GM18520 (cell line): ENCODE data around the gene PRR16.

ENCODE experiments used
- ATAC-seq: cut with Tn5 transposase; IDR thresholded peaks from one replicate; pipeline ENCODE4 v1.9.1; 2021; ENCODE audit not compliant: unreplicated experiment

Gene PRR16

DNA sequence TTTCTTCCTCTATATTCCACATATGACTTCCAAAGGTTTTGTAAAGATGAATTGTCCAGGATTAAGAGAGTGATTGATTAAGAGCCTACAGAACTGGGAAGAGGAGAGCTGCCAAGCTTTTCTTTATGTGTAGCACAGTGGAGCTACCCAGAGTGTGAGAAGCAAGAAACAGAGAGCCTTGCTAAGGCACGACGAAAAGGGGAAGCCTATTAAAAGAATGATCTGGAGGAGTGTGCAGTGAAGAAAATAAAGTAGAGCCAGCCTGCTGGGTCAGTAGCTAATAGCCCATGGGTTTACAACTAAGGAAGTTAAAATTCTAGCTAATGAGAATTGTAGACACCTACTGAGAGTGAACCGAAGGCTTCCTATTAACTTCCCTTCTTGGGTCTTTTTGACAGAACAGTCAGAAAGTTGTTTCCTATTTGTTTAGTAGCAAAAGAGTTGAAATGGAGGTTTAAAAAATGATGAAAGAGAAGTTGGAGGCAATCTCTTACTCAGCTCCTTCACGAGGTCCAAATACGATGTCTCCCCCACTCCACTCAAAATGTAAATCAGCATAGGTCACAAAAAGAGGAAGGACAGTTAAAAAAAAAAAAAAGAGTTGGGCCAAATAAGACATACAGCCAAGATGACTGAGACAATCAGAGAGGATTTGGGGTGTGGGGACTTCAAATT, 957 bp upstream of the PRR16 start:
- no peak for ATAC-seq

DNA sequence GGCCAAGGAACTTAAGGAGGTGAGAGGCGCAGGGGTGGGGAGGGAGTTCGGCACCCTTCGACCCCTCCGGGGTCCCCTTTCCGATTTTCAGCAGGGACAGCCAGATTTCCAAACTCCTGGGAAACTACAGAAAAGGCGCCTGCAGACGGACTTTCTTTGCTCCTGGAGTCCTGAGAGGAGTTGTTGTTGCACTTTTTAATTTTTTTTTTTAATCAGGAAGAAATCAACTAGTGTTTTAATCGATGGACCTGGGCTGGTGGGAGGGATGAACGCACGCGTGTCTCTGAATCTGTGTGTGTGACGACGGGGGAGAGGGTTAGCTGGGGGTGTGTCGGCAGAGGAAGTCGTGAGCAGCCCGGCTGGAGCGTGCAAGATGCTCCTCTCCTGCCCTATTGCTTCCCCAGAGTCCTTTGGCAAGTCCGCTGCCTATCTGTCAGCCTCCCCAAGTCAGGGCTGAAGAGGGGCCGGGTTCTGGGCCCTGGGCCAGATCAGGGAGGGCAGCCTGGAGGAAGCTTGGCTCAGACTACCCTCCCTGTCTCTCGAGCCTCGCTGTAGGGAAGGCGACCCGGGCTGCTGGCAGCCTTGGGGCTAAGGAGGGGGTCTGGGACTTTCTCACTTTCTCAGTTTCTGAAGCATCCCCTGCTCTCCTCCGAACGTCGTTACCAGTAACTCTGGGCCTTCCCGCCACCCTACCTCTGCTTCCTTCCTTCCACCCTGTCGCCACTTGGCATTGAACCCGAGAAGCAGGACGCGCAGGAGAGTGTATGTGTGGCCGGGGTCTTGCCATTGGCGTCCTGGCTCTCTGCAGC, 731 bp downstream of the PRR16 start:
- ATAC-seq, result no peak

DNA sequence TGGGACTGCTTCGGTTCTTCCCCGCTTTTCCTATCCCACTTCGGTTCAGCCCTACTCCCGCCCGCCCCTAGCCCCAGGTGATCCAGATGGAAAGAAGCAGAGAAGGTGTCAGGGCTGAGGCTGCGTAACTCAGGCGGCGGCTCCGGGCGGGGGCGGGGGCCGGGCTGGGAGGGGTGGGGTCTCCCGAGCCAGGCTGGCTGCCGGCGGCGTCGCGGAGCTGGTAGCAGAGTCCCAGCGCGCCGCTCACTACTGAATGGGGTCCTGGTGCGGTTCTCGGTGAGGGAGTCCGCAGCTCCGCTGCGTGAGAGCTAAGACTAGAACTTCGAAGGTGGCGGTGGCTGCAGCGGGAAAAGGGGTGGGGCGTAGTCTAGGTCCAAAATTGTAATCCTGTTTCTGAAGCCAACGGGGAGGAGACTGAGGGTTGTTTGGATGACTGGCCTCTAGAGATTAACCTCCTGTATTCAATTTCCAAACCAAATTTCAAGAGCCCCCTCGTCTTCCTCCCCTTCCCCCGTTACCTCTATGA, 1.4 kb downstream of the PRR16 start:
- no peak for ATAC-seq

DNA sequence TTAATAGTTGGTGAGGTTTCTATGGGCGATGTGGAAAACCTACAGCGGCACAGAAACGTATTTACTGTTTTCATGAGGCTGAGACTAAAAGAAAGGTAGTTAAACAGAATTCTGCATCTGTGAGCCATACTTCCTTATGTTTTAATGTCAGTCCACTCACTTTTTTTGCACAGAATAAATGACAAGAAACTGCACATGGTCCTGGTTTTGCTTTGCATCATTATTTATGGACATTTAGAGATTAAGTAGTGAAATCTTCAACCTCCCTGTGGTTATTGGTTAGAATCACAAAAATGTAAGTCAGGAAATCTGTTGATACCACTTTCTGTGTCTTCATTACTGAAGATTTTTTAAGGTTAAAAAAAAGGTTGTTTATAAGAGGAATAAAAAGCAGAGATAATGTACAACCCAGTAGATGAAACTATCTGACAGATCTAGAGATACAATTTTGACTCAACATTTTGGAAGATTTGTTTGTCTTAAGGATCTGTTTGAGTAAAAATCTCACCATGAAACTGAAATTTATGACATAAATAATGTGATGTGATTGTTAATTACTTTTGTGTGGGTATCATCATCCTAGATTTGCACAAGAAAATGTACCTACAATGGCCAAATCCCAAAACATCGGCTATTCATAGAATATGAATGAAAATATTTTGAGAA, 2.4 kb downstream of the PRR16 start:
- ATAC-seq, result no peak

DNA sequence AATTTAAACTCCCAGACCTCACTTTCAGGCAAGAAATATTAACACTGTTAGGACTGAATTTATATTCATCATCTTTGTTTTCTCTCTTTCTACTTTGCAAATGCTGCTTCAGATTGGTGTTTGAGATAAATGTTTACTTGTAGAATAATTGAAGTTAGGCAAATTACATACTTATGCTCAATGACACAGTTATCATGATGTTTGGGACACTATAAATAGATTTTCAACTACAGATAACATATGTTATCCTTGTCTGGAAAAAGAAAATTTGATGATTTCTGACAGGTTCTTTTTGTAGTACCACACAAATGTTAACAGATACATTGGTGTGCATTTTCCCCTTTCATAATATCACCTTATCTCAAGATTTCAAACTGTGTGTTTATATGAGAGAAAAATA, 7.9 kb downstream of the PRR16 start:
- ATAC-seq, result no peak

DNA sequence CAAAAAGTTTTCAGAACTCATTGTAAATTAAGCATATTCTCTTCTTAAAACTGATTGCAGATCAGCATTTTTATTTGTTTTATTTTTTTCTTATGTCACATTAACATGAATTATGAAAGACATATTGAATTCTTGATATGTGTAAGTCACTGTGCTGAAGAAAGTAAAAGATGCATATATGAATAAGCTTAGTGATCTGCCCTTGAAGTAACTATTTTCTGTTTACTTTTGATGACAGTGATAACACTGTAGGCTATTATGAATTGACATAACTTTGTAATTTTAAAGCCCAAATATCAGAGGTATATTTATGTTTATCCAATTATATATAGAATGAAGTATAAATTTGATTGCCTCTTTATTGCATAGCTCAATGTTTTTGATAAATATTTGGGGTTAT, 8.8 kb downstream of the PRR16 start:
- ATAC-seq, result no peak

DNA sequence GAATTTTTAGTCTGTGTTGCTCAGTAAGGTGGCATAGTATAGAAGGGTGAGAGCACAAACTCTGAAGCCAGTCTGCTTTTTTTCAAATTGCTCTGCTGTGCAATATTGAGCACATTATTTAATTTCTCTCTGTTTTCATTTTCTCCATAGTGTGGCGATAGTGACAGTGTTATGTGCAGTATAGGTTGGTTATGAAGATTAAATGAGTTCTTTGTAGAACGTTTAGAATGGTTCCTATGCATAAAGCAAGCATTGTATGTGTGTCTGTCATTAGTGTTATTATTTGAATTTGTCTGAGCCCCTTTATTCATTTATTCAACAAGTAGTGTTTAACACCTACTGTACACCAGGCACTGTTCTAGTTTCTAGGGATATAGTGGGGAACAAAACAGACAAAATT, 9.2 kb downstream of the PRR16 start:
- no peak for ATAC-seq

DNA sequence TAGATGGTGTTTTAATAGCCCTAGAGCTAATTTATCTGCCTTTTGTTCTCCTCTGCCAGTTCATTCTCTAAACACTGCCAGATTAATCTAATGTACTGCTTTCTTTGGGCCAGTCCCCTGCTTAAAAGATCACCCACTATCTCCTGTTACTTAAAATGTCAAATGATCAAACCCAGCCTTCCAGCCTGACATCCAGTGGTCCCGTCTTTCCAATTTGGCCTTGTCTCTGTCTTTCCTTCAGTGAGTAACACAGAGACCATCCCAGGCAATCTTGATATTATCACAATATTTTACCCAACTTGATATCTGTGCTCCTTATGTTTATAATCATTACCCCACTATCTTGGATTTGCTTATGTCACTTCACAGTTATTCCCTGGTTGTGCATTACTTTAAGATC, 12.0 kb downstream of the PRR16 start:
- no peak for ATAC-seq

DNA sequence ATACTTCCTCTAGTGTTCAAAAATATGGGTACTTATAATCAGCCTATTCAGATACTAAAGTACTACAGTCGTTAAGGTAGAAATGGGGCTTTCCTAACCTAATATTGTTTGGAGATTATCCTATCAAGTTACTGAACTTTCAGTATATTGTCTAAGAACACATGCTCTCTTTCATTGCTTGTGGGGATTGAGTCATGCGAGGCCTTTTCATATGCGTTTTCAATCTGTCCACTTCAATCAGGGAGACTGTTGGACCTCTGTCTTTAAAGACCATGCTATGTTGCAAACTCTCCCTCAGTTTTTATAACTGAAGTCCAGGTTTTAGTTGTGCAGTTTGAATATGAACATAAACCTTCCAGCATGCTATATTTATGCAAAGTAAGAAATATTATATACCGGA, 15.0 kb downstream of the PRR16 start:
- no peak for ATAC-seq

DNA sequence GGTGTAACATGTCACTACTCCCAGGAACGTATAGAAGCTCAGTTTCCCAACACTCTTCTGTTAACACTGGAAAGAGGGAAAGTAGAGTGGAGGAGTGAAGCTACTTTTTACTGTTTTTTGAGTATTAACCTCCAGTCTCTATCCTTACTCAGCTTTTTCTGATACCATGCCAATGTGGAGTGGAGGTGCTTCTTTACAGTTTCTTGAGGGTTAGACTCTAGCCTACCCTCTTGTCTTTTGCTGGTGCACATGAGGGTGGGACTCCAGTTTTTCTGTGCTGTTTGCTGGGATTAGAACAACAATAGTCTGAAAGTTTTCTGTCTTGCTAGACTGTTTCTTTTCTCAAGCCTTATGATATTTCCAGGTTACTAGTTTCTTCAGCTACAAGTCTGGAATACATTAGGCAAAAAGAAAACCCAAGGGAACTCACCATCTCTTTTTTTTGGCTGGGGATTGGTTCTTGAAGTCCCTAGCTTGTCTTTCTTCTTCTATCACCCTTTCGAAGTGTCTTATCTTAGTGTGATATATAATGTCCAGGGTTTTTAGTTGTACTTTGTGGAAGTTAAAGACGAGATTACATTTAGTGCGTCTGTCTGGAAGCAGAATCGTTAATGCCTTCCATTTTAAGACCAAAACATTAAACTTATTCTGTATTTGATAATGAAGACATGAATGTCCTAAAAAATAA, 35.9 kb downstream of the PRR16 start:
- no peak for ATAC-seq

DNA sequence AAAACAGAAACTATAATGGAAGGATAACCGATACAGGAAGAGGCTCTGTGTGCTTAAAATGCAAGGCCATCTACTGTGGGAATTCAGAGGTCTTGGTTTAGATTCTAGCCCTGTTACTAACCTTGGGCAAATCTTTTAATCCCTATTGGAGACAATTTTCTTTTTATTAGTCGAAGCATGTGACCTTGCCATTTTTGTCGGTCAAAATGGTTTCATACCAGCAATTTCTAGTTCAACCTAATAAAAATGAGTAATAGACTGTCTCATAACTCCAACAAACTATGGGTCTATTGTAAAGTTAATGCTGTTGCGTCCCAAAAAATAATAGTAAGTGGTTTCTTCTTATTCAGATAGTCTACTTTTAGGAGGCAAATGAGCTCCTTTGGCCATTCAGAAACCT, 38.4 kb downstream of the PRR16 start:
- ATAC-seq, result no peak

DNA sequence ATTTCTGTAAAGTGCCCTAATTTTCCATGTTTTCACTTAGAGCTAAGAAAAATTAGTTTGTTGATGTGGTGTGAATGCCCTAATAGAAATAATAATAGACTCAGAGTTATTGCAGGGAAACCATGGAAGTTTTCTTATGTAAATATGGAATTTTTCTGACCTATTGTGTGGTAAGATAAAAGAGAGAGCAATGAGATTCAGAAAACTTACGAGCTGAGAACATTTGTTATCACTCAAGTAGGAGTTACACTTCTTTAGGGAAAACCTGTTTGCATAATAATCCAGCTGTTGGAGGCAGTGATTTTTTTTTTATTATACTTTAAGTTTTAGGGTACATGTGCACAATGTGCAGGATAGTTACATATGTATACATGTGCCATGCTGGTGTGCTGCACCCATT, 39.2 kb downstream of the PRR16 start:
- ATAC-seq, result no peak

DNA sequence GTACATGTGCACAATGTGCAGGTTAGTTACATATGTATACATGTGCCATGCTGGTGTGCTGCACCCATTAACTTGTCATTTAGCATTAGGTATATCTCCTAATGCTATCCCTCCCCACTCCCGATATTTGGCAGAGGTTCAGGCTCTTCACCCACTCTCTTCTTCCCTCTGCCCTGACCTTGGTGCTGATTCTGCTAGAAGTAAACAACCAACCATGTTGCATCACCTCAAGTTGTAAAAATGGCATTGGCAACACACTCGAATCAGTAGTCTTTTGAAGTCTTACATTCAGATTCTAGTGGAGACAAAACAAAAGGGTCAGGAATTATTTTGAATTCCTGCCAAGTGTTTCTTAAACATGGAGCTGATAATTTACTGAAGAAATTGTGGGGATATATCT, 40.0 kb downstream of the PRR16 start:
- ATAC-seq, result no peak

DNA sequence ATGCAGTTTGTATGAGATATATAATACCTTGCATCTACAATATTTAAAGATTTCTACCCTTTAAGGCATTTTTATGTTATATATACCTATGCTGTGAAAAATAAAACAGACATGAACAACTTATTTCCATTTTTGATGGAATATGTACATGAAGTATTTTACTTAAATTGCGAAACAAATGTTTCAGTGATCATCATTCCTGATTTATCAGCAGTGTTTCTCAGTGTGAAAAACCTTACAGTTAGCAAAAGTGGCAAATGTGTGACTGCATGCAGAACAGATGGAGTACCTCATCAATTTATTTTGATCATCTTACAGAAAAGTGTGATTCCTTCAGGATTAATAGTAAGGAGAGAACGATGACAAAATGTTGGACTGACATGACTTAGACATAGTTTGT, 43.1 kb downstream of the PRR16 start:
- no peak for ATAC-seq

DNA sequence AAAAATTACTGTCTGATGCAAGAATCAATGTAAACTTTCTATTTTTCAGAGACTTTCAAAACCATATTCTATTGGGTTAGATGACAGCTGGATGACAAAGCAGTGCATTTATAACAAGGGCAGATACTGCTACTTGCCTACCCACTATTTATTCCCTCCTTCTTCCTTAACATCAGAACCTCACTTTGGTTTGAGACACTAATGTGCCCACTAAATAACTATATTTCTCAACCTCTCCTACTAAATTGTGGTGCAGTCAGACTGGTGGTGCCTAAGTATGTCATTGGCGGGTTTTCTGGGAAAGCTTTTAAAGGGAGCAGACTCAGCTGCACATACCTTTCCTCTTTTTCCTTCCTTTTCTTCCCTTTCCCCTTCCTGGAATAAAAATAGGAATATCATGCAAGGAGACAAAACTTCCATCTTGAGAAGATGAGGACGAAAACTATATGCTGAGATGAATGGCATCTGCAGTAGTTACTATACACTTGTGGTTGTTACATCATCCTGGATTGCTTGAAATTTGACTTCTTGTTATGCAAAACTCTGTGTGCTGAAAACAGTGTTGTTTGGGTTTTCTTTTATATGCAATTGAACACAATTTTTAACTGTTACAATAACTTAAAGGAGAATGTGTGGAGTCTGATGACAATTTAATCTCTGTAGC, 43.8 kb downstream of the PRR16 start:
- ATAC-seq, result no peak

DNA sequence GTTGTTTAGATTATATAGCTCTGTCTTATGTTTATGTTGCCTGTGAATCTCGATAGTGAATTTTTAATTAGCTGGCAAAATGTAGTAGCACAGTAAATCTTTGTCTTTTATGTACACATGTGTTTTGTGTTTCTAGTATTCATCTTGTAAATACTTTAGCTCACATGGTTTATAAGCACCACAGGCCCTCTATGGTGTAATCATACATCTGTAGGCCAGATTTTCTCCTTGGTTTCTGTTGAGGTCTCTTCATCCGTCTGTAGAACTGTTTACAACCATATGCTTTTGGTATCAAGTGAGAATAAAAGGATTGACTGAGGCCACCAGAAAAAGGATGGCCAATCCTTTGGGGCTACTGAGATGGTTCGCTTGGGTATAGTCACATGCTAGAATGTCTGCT, 45.0 kb downstream of the PRR16 start:
- no peak for ATAC-seq

DNA sequence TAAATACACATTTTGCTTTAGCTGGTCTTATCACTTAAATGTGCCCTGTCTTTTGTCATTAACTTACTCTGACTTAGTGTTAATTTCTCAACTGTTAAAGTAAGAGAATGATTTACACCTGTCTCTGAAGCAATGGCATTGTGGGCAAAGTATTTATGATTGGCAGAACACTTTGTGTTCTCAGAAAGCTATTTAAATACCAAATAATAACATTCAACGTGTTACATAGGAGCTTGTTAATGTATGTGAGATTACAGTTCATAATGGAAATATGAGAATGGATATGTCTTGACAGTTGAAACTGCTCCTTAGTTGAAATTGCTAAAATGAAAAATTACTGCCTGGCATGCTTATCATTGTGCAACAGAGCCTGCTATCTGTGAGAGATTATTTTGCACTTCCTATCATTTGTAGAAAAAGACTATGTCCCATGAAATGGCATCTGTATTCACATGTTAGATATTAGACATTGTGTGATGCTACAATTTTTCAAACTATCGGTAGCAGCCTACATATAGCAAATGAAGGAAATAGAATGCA, 46.1 kb downstream of the PRR16 start:
- no peak for ATAC-seq

DNA sequence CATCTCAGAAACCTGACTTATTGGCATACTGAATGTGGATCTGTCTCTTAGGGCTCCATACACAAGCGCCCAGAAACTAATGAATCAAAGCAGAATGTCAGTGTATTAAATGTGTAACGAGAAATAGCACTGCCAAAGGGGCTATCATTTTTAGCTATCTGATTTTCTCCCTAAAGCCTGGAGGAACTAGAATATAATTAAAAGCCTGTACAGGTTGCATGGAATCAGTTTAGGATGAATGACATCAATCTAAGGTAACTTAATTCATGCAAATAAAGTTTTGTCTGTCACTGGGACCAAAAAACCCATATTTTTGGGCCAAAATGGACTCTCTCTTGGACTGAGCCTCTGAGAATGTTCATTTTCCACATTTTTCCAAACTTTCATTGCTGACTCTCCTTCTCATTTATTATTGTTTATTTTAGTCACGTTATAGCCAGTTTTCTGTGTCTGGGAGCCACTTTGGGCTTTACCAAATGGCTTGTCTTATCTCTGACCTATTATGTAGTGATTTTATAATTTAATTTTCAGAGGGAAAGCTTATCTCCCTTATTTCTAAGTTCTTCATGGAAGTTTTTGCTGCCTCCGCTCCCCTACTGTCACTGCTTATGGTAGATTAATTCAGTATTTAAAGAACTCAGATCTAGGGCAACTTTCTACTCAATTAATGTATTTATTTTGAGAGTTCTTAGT, 47.0 kb downstream of the PRR16 start:
- no peak for ATAC-seq

DNA sequence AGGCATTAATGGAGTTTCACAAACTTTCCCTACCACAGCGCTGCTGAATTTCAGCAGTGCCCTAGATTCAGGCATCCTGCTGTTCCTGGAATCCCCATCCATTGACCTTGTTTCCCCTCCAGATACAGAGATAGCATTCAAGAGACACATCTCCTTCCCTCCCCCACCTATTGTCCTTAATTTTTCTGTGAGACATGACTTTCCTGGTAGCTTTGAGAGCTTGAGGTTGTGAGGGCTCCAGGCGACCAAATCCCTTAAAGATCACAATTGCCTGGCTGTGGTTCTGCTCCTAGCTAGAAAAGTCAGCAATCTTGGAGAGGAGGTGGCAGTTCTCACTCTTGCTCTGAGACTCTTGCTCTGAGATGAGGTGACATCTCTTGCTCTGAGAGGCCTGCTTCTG, 48.0 kb downstream of the PRR16 start:
- ATAC-seq, result no peak
